Measurements from ENCODE around the gene BEX2. TPM values are rescaled to one million over a fixed set of nuclear protein-coding genes. Genes with fewer than 3 reads are reported as not detected.

The BEX2 gene
- total and polyA plus RNA-seq, 10 of the 15 experiments (the other 5 are each of a cell fraction or from before 2014, with no cell fraction given) = 0.33 to 2.8 (median 0.85) TPM

- no peaks in the 10 kb centered on the region for H3K79me2 ChIP-seq (ENCODE audit: control insufficient read depth, insufficient read depth, low read length)
- DNase-seq (ENCODE audit: low read depth, low spot score) (no peak), FAIRE-seq (no peak), ATAC-seq (no peak)
- no peaks in the 10 kb centered on the region for H3K9me3 ChIP-seq (replicated peaks; ENCODE audit: control insufficient read depth, insufficient read depth, low read length)
- WGBS (ENCODE audit: insufficient coverage, insufficient replicate concordance, low lambda C conversion rate, missing lambda C conversion rate) = 15% methylated on average over 12 of the region's 13 CpGs
- no peaks in the 10 kb centered on the region for H3K36me3 ChIP-seq (ENCODE audit: control insufficient read depth in 2 of 2, insufficient read depth in 2 of 2, low read length in 1 of 2)
- SMC1A ChIA-PET (ENCODE audit: uncharacterized antibody, unreplicated experiment) = no interaction called here
- intact Hi-C loops (cut with micrococcal nuclease; ENCODE audit: unreplicated experiment) (no loop called here), in situ Hi-C loops (cut with MboI) (no loop called here)
- H3K4me2 ChIP-seq (ENCODE audit: control insufficient read depth, insufficient read depth) = peak overlapping the region; percentile 46; the same call in 1 of the 2 replicates
- no peaks in the 10 kb centered on the region for H4K20me1 ChIP-seq (ENCODE audit: control insufficient read depth, insufficient read depth)
- H3K4me3 ChIP-seq = peak overlapping the region; percentile 50; the same call in 1 of the 2 replicates
- POLR2A ChIA-PET = no interaction called here
- RAD21 ChIA-PET (ENCODE audit: unreplicated experiment) = interaction anchor here (0.6 to 0.7 kb wide), 2 partner anchors 139 to 306 kb away, joined by 3 read pairs; no protein-coding TSS in a partner anchor
- no peaks in the 10 kb centered on the region for H3K4me1 ChIP-seq (ENCODE audit: control insufficient read depth, insufficient read depth, low read length)
- no peak overlapping the region for H3K9ac ChIP-seq (ENCODE audit: control insufficient read depth, insufficient read depth, low read length)
- H3K27ac ChIP-seq (ENCODE audit: control insufficient read depth, insufficient read depth) = no peak overlapping the region
- BruUV-seq (replicated peaks) = no TSS peak
- H2AFZ ChIP-seq (ENCODE audit: control insufficient read depth, low read depth, low read length) = peak overlapping the region; percentile 58
- CTCF ChIA-PET = interaction anchor here (0.6 to 1.9 kb wide), 2 partner anchors 10 to 16 kb away, joined by 3 to 7 read pairs; no protein-coding TSS in a partner anchor
- TF ChIP-seq DPF2 (IDR thresholded peaks at IDR 0.05) (no peak), YBX1 (IDR thresholded peaks at IDR 0.05) (no peak), FOS (IDR thresholded peaks at IDR 0.05; ENCODE audit: borderline replicate concordance, extremely low read depth, insufficient read length) (no peak), ZBTB40 (IDR thresholded peaks at IDR 0.05; ENCODE audit: borderline replicate concordance) (no peak), RBBP5 (conservative IDR thresholded peaks at IDR 0.05) (no peak), ZZZ3 (IDR thresholded peaks at IDR 0.05; ENCODE audit: control insufficient read depth, insufficient read length, low read depth) (no peak), NFYB (IDR thresholded peaks at IDR 0.05; ENCODE audit: insufficient read depth, low read depth, low read length) (no peak), CHD1 (IDR thresholded peaks at IDR 0.05; ENCODE audit: low read depth, low read length) (no peak), CEBPZ (IDR thresholded peaks at IDR 0.05; ENCODE audit: low read depth, low read length) (no peak)
- no peaks in the 10 kb centered on the region for H3K27me3 ChIP-seq (replicated peaks in 1 of 2; ENCODE audit: control insufficient read depth in 2 of 2, insufficient read depth in 2 of 2, low read length in 1 of 2)
Measured at GRCh38 chrX:103356858-103357257, 46.1 kb upstream of the BEX2 start.
